HUES64 (cell line): ENCODE results near the gene LAMB3.

Experiments used
- H3K27ac ChIP-seq: 2 replicates; pipeline ENCODE4 v1.7.0; 2013; ENCODE audit warnings: low read depth, low read length, inconsistent platforms
- H3K27me3 ChIP-seq: 2 replicates; pipeline ENCODE4 v1.6.1; 2013; ENCODE audit warnings: mild to moderate bottlenecking, low read length; ENCODE audit not compliant: insufficient read depth
- H3K36me3 ChIP-seq: 2 replicates; pipeline ENCODE4 v1.6.1; 2013; ENCODE audit warnings: mild to moderate bottlenecking, low read length; ENCODE audit not compliant: insufficient read depth
- H3K4me1 ChIP-seq: 2 replicates; pipeline ENCODE4 v1.6.1; 2013; ENCODE audit warnings: mild to moderate bottlenecking, low read length, moderate library complexity; ENCODE audit not compliant: insufficient read depth
- H3K4me3 ChIP-seq: 2 replicates; pipeline ENCODE4 v1.5.1; 2013; ENCODE audit warnings: mild to moderate bottlenecking, low read length, moderate library complexity
- H3K9ac ChIP-seq: 2 replicates; pipeline ENCODE4 v1.6.1; 2013; ENCODE audit warnings: mild to moderate bottlenecking, low read depth, low read length
- H3K9me3 ChIP-seq: 2 replicates; pipeline ENCODE4 v1.6.1; 2013; ENCODE audit warnings: low read depth, low read length; ENCODE audit not compliant: insufficient read depth
- WGBS: fragments of 150-250, 120-280 bp; methylation state at CpG from one replicate; pipeline ENCODE4 v1.1.7; 2013; ENCODE audit warnings: missing lambda C conversion rate; 5-methylcytosine and 5-hydroxymethylcytosine counted together

LAMB3 gene

GRCh38 chr1:209678981-209679539, 26.8 kb upstream of the LAMB3 start:
- Histone ChIP-seq H3K27ac (no peak overlapping the region), H3K4me1 (0 out of 2 replicates have a peak, but pooled peaks cover 2% of the 10 kb centered on the region), H3K9me3 (no peaks in the 10 kb centered on the region), H3K9ac (no peak overlapping the region), H3K27me3 (peaks cover 83% of the 10 kb centered on the region), H3K4me3 (no peak overlapping the region), H3K36me3 (no peaks in the 10 kb centered on the region)
- 97% methylated on average over 3 of the region's 4 CpGs for WGBS

- peak overlapping the region; percentile 20; the same call in 1 of the 2 replicates for H3K9ac ChIP-seq
- 2% methylated on average over 34 of the region's 34 CpGs for WGBS
- no peak overlapping the region for H3K27ac ChIP-seq
- 0 out of 2 replicates have a peak, but pooled peaks cover 4% of the 10 kb centered on the region for H3K4me1 ChIP-seq
- no peaks in the 10 kb centered on the region for H3K9me3 ChIP-seq
- H3K27me3 ChIP-seq = peaks cover 83% of the 10 kb centered on the region
- H3K4me3 ChIP-seq = peak overlapping the region; percentile 63
- H3K36me3 ChIP-seq = no peaks in the 10 kb centered on the region
Measured at GRCh38 chr1:209675565-209676154, 23.4 kb upstream of the LAMB3 start.

GRCh38 chr1:209674957-209675564, 22.8 kb upstream of the LAMB3 start, which contains the start of gene G0S2:
Gene G0S2 (plus strand): TSS chr1:209675412. CDS start chr1:209675685, 273 bp downstream.
- 3% methylated on average over 47 of the region's 47 CpGs for WGBS
- no peaks in the 10 kb centered on the region for H3K36me3 ChIP-seq
- no peaks in the 10 kb centered on the region for H3K9me3 ChIP-seq
- H3K27me3 ChIP-seq = peaks cover 77% of the 10 kb centered on the region
- no peak within 1 kb of the TSS for H3K27ac ChIP-seq
- peak within 1 kb of the TSS; percentile 63 for H3K4me3 ChIP-seq
- peak within 1 kb of the TSS; percentile 20; the same call in 1 of the 2 replicates for H3K9ac ChIP-seq
- H3K4me1 ChIP-seq = 0 out of 2 replicates have a peak, but pooled peaks cover 4% of the 10 kb centered on the region

GRCh38 chr1:209673631-209674417, 21.6 kb upstream of the LAMB3 start:
- Histone ChIP-seq H3K27me3 (peaks cover 64% of the 10 kb centered on the region), H3K27ac (no peak overlapping the region), H3K36me3 (no peaks in the 10 kb centered on the region), H3K9ac (no peak overlapping the region), H3K4me3 (no peak overlapping the region), H3K4me1 (0 out of 2 replicates have a peak, but pooled peaks cover 4% of the 10 kb centered on the region), H3K9me3 (no peaks in the 10 kb centered on the region)
- 79% methylated on average over 7 of the region's 7 CpGs for WGBS

- WGBS = 83% methylated on average over 5 of the region's 5 CpGs
- Histone ChIP-seq H3K27me3 (peaks cover 57% of the 10 kb centered on the region), H3K4me3 (no peak overlapping the region), H3K36me3 (no peaks in the 10 kb centered on the region), H3K27ac (no peak overlapping the region), H3K4me1 (0 out of 2 replicates have a peak, but pooled peaks cover 4% of the 10 kb centered on the region), H3K9me3 (no peaks in the 10 kb centered on the region), H3K9ac (no peak overlapping the region)
Measured at GRCh38 chr1:209672705-209673630, 20.7 kb upstream of the LAMB3 start.

GRCh38 chr1:209670441-209671082, 18.3 kb upstream of the LAMB3 start:
- no peak overlapping the region for H3K9ac ChIP-seq
- H3K4me1 ChIP-seq = 0 out of 2 replicates have a peak, but pooled peaks cover 4% of the 10 kb centered on the region
- H3K4me3 ChIP-seq = no peak overlapping the region
- H3K36me3 ChIP-seq = no peaks in the 10 kb centered on the region
- peaks cover 37% of the 10 kb centered on the region for H3K27me3 ChIP-seq
- H3K27ac ChIP-seq = no peak overlapping the region
- H3K9me3 ChIP-seq = no peaks in the 10 kb centered on the region
- WGBS = 89% methylated on average over 1 of the region's 1 CpG

GRCh38 chr1:209667708-209668107, 15.5 kb upstream of the LAMB3 start:
- Histone ChIP-seq H3K9ac (no peak overlapping the region), H3K4me1 (no peaks in the 10 kb centered on the region), H3K27me3 (peaks cover 9% of the 10 kb centered on the region), H3K4me3 (no peak overlapping the region), H3K27ac (no peak overlapping the region), H3K9me3 (no peaks in the 10 kb centered on the region), H3K36me3 (no peaks in the 10 kb centered on the region)
- WGBS = 89% methylated on average over 4 of the region's 4 CpGs

GRCh38 chr1:209667103-209667502, 14.9 kb upstream of the LAMB3 start:
- no peak overlapping the region for H3K27ac ChIP-seq
- H3K4me1 ChIP-seq = no peaks in the 10 kb centered on the region
- H3K36me3 ChIP-seq = no peaks in the 10 kb centered on the region
- H3K4me3 ChIP-seq = no peak overlapping the region
- peaks cover 5% of the 10 kb centered on the region for H3K27me3 ChIP-seq
- 71% methylated on average over 1 of the region's 1 CpG for WGBS
- no peaks in the 10 kb centered on the region for H3K9me3 ChIP-seq
- H3K9ac ChIP-seq = no peak overlapping the region

- Histone ChIP-seq H3K9ac (no peak overlapping the region), H3K4me1 (no peaks in the 10 kb centered on the region; the same call in 1 of the 2 replicates), H3K27me3 (peaks cover 5% of the 10 kb centered on the region; the same call in 1 of the 2 replicates), H3K9me3 (no peaks in the 10 kb centered on the region), H3K36me3 (no peaks in the 10 kb centered on the region), H3K4me3 (no peak overlapping the region), H3K27ac (no peak overlapping the region)
- WGBS = 94% methylated on average over 3 of the region's 3 CpGs
Measured at GRCh38 chr1:209662879-209663327, 10.7 kb upstream of the LAMB3 start.

GRCh38 chr1:209661071-209661470, 8.8 kb upstream of the LAMB3 start:
- no peaks in the 10 kb centered on the region for H3K36me3 ChIP-seq
- no peak overlapping the region for H3K27ac ChIP-seq
- H3K9ac ChIP-seq = no peak overlapping the region
- H3K4me1 ChIP-seq = no peaks in the 10 kb centered on the region; the same call in 1 of the 2 replicates
- no peaks in the 10 kb centered on the region for H3K27me3 ChIP-seq
- no peaks in the 10 kb centered on the region for H3K9me3 ChIP-seq
- 74% methylated on average over 1 of the region's 1 CpG for WGBS
- no peak overlapping the region for H3K4me3 ChIP-seq
